DMS153 (cell line): Measurements from ENCODE around the gene USP24.
"Not testable (repeated sequence)": the region's sequence is repeated elsewhere in the genome, so short reads cannot be mapped to it uniquely, and the experiment has no call there.

Source experiments
- DNase-seq: peaks from one replicate; lab custom pipeline; 2025; lab: John Stamatoyannopoulos, UW

The USP24 gene

GRCh38 chr1:55037733-55038551, 177.2 kb downstream of the USP24 start:
- no peak for DNase-seq

- DNase-seq, result no peak
Observed at GRCh38 chr1:55035904-55036303, 179.3 kb downstream of the USP24 start.

- no peak for DNase-seq
Observed at GRCh38 chr1:55034476-55035133, 180.6 kb downstream of the USP24 start.

- no peak for DNase-seq
Observed at GRCh38 chr1:55033265-55033614, 181.9 kb downstream of the USP24 start.

- DNase-seq, result not testable (repeated sequence)
Observed at GRCh38 chr1:55031098-55031497, 184.1 kb downstream of the USP24 start.

GRCh38 chr1:55026682-55027081, 188.5 kb downstream of the USP24 start:
- DNase-seq, result not testable (repeated sequence)

GRCh38 chr1:55024163-55024562, 191.0 kb downstream of the USP24 start:
- not testable (repeated sequence) for DNase-seq

- peak; percentile 91 for DNase-seq
Observed at GRCh38 chr1:55021942-55022546, 193.1 kb downstream of the USP24 start.

- no peak for DNase-seq
Observed at GRCh38 chr1:55018395-55018794, 196.8 kb downstream of the USP24 start.
